Caco-2 (cell line): ENCODE results near the gene OARD1. TPM values are rescaled to one million over a fixed set of nuclear protein-coding genes. Genes with fewer than 3 reads are reported as not detected.

Experiments used
- BruUV-seq: library from RNA; stranded (reverse); fragments of 400-500 nt; replicated peaks from 2 replicates; lab custom pipeline; 2021; lab: Mats Ljungman, UMichigan
- CTCF ChIA-PET: fragments of 300-600 bp; sonication (Branson Sonifier 250); formaldehyde crosslinking; loops from one replicate; lab custom pipeline; 2022; ENCODE audit warnings: antibody characterized with exemption; lab: Charles Lee
- POLR2A ChIA-PET: fragments of 300-600 bp; sonication (Branson Sonifier 250); formaldehyde crosslinking; loops from one replicate; lab custom pipeline; 2022; ENCODE audit warnings: antibody characterized with exemption; lab: Charles Lee
- DNase-seq, 2 experiments: peaks; one replicate each; pipeline versions ENCODE4 v3.0.0 to v3.0.0-alpha.2; 2020 to 2022
- H3K27me3 ChIP-seq: replicated peaks from 2 replicates; pipeline ENCODE4 v1.6.0; 2011; ENCODE audit warnings: low read length; ENCODE audit not compliant: control insufficient read depth, insufficient read depth
- H3K36me3 ChIP-seq: 2 replicates; pipeline ENCODE4 v1.5.1; 2011; ENCODE audit warnings: low read length; ENCODE audit not compliant: control insufficient read depth, insufficient read depth
- H3K4me1 ChIP-seq: fragments of 250-450 bp; sonication (Bioruptor Pico); 2 replicates; pipeline ENCODE4 v1.5.1; 2020; ENCODE audit warnings: mild to moderate bottlenecking
- H3K4me3 ChIP-seq: 2 replicates; pipeline ENCODE4 v1.5.1; 2011; ENCODE audit warnings: low read depth, mild to moderate bottlenecking, control low read depth, low read length
- H3K9me3 ChIP-seq: fragments of 250-450 bp; sonication (Bioruptor Pico); 2 replicates; pipeline ENCODE4 v1.5.1; 2020; ENCODE audit warnings: mild to moderate bottlenecking, moderate library complexity
- H3K27ac Mint-ChIP-seq: one replicate; pipeline ENCODE4 v1.8.0; 2022; ENCODE audit warnings: mixed read lengths; ENCODE audit not compliant: unreplicated experiment
- H3K27me3 Mint-ChIP-seq: one replicate; pipeline ENCODE4 v1.8.0; 2022; ENCODE audit warnings: mixed read lengths; ENCODE audit not compliant: insufficient read depth, unreplicated experiment
- H3K36me3 Mint-ChIP-seq: one replicate; pipeline ENCODE4 v1.8.0; 2022; ENCODE audit warnings: mild to moderate bottlenecking, mixed read lengths; ENCODE audit not compliant: insufficient read depth, unreplicated experiment
- H3K4me1 Mint-ChIP-seq: one replicate; pipeline ENCODE4 v1.8.0; 2022; ENCODE audit warnings: low read depth, mixed read lengths; ENCODE audit not compliant: unreplicated experiment
- H3K4me3 Mint-ChIP-seq: one replicate; pipeline ENCODE4 v1.8.0; 2022; ENCODE audit warnings: mild to moderate bottlenecking, moderate library complexity, mixed read lengths; ENCODE audit not compliant: unreplicated experiment
- H3K9me3 Mint-ChIP-seq: one replicate; pipeline ENCODE4 v1.8.0; 2022; ENCODE audit warnings: mixed read lengths; ENCODE audit not compliant: unreplicated experiment
- intact Hi-C: fragments of 100-400 bp; cut with micrococcal nuclease; formaldehyde crosslinking; loops from one replicate; pipeline ENCODE4 v1.10.0; 2022; ENCODE audit not compliant: unreplicated experiment
- total RNA-seq: library from RNA; stranded (reverse); gene quantifications from 2 replicates; pipeline ENCODE4 v1.2.3, GENCODE V29; 2022
- TF ChIP-seq, protein P1 (sequence below), 2 experiments: fragments of 200-600 bp in 1 of 2; IDR thresholded peaks; 1 replicate in 1 of 2; 2 replicates in 1 of 2; pipeline versions ENCODE4 v1.5.1 to v1.8.0; 2011 to 2022; ENCODE audit warnings: antibody characterized with exemption in 1 of 2, control low read depth in 1 of 2, inconsistent platforms in 1 of 2, low read depth in 1 of 2, low read length in 1 of 2, mild to moderate bottlenecking in 1 of 2, moderate library complexity in 1 of 2; ENCODE audit not compliant: insufficient read depth in 1 of 2, severe bottlenecking in 1 of 2, unreplicated experiment in 1 of 2

OARD1 gene
- total RNA-seq, 1 experiment from 2014 or later = 35.5 TPM

GRCh38 chr6:41028561-41029412, 43.4 kb downstream of the OARD1 start:
- POLR2A ChIA-PET = no interaction called here
- H3K4me3 ChIP-seq = no peak overlapping the region
- BruUV-seq = no TSS peak

DNA sequence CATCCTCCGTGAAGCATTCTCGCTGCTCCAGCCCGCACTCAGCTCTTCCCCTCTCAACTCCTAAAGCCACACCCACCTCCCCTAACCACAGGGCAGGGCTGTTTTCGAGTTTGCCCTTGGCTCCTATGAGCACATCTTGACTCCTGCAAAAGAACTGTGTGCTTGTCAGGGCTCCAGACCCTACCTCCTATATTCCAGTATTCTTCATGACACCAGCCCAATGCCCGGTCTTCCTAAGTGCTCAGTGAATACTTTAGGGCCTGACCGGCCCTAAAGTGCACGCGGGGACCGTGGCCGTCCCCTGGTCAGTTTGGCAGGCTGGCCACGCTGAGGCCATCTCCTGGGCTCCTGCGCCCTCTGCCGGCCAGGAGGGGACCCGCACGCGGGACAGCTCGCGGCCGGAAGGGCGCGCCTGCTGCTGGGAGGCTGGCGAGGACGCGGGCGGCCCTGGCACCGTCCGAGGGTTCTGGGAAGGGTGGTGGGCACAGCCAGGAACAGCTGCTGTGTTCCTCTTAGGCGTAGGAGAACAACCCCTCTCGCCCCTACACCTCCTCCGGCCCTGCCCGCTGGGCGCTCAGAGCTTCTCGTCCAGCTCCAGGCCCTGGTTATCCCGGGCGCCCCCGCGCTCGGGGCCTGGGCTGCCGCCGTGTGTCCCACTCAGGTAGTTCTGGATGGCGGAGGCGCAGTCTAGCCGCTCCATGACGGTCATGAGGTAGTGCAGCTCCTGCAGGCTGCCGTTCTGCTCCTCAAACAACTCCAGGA, 44.2 kb downstream of the OARD1 start:
- peak overlapping the region; percentile 63 for H3K4me3 Mint-ChIP-seq
- Histone ChIP-seq H3K27me3 (no peaks in the 10 kb centered on the region), H3K4me3 (no peak overlapping the region), H3K36me3 (no peaks in the 10 kb centered on the region), H3K9me3 (no peaks in the 10 kb centered on the region), H3K4me1 (0 out of 2 replicates have a peak, but pooled peaks cover 4% of the 10 kb centered on the region)
- ChIA-PET CTCF (interaction anchor here (0.7 to 1.1 kb wide), 2 partner anchors 12 to 20 kb away, joined by 3 read pairs; no protein-coding TSS in a partner anchor), POLR2A (no interaction called here)
- peak in 1 of 2 experiments; percentile 44 for DNase-seq
- TF ChIP-seq, protein P1, sequence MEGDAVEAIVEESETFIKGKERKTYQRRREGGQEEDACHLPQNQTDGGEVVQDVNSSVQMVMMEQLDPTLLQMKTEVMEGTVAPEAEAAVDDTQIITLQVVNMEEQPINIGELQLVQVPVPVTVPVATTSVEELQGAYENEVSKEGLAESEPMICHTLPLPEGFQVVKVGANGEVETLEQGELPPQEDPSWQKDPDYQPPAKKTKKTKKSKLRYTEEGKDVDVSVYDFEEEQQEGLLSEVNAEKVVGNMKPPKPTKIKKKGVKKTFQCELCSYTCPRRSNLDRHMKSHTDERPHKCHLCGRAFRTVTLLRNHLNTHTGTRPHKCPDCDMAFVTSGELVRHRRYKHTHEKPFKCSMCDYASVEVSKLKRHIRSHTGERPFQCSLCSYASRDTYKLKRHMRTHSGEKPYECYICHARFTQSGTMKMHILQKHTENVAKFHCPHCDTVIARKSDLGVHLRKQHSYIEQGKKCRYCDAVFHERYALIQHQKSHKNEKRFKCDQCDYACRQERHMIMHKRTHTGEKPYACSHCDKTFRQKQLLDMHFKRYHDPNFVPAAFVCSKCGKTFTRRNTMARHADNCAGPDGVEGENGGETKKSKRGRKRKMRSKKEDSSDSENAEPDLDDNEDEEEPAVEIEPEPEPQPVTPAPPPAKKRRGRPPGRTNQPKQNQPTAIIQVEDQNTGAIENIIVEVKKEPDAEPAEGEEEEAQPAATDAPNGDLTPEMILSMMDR (IDR thresholded peaks at IDR 0.05; ENCODE audit: insufficient read depth in 1 of 2, low read depth in 1 of 2, low read length in 1 of 2, severe bottlenecking in 1 of 2, unreplicated experiment in 1 of 2) = peak; percentile 29 to 46
- BruUV-seq = no TSS peak
- H3K36me3 Mint-ChIP-seq = no peaks in the 10 kb centered on the region
- H3K27me3 Mint-ChIP-seq = no peaks in the 10 kb centered on the region
- no peaks in the 10 kb centered on the region for H3K9me3 Mint-ChIP-seq
- peaks cover 6% of the 10 kb centered on the region for H3K4me1 Mint-ChIP-seq
- intact Hi-C loops = loop anchor here (5.0 kb wide), 1 partner anchor 39 kb away; no protein-coding TSS in a partner anchor
- no peak overlapping the region for H3K27ac Mint-ChIP-seq

More at GRCh38 chr6:41028561-41029412, 43.4 kb downstream of the OARD1 start:
- no peaks in the 10 kb centered on the region for H3K27me3 ChIP-seq
- Mint-ChIP-seq H3K4me3 (peak overlapping the region; percentile 63), H3K36me3 (no peaks in the 10 kb centered on the region), H3K4me1 (peaks cover 6% of the 10 kb centered on the region), H3K27me3 (no peaks in the 10 kb centered on the region), H3K9me3 (no peaks in the 10 kb centered on the region), H3K27ac (no peak overlapping the region)
- H3K4me1 ChIP-seq = no peaks in the 10 kb centered on the region
- no peaks in the 10 kb centered on the region for H3K36me3 ChIP-seq
- no peak for DNase-seq
- CTCF ChIA-PET = interaction anchor here (1.1 kb wide), 1 partner anchor 12 kb away, joined by 3 read pairs; no protein-coding TSS in a partner anchor
- TF ChIP-seq, protein P1 (IDR thresholded peaks at IDR 0.05; ENCODE audit: insufficient read depth in 1 of 2, low read depth in 1 of 2, low read length in 1 of 2, severe bottlenecking in 1 of 2, unreplicated experiment in 1 of 2) = no peak
- intact Hi-C loops = loop anchor here (5.0 kb wide), 1 partner anchor 39 kb away; no protein-coding TSS in a partner anchor
- no peaks in the 10 kb centered on the region for H3K9me3 ChIP-seq

GRCh38 chr6:41027241-41027640, 44.9 kb downstream of the OARD1 start:
- no peak overlapping the region for H3K27ac Mint-ChIP-seq
- Histone ChIP-seq H3K9me3 (no peaks in the 10 kb centered on the region), H3K27me3 (no peaks in the 10 kb centered on the region), H3K36me3 (no peaks in the 10 kb centered on the region), H3K4me1 (peaks cover 6% of the 10 kb centered on the region), H3K4me3 (no peak overlapping the region)
- H3K4me1 Mint-ChIP-seq = peaks cover 6% of the 10 kb centered on the region
- CTCF ChIA-PET = no interaction called here
- no peaks in the 10 kb centered on the region for H3K27me3 Mint-ChIP-seq
- BruUV-seq = no TSS peak
- TF ChIP-seq, protein P1 (IDR thresholded peaks at IDR 0.05; ENCODE audit: insufficient read depth in 1 of 2, low read depth in 1 of 2, low read length in 1 of 2, severe bottlenecking in 1 of 2, unreplicated experiment in 1 of 2) = no peak
- POLR2A ChIA-PET = no interaction called here
- no peak for DNase-seq
- H3K4me3 Mint-ChIP-seq = peak overlapping the region; percentile 63
- H3K9me3 Mint-ChIP-seq = no peaks in the 10 kb centered on the region
- intact Hi-C loops = loop anchor here (5.0 kb wide), 1 partner anchor 40 kb away; no protein-coding TSS in a partner anchor
- no peaks in the 10 kb centered on the region for H3K36me3 Mint-ChIP-seq
